HepG2 (cell line): ENCODE measurements around the gene LENG1. TPM values are rescaled to one million over a fixed set of nuclear protein-coding genes. Genes with fewer than 3 reads are reported as not detected.
"Not testable (repeated sequence)": the region's sequence is repeated elsewhere in the genome, so short reads cannot be mapped to it uniquely, and the experiment has no call there.

Experiments
- ATAC-seq: fragments of 200-7000 bp; cut with Tn5 transposase; 3 replicates; pipeline ENCODE4 v1.9.1; 2020; ENCODE audit warnings: mild to moderate bottlenecking, moderate library complexity
- BruUV-seq: library from RNA; stranded (reverse); fragments of 400-500 nt; replicated peaks from 2 replicates; lab custom pipeline; 2021; lab: Mats Ljungman, UMichigan
- CTCF ChIA-PET: fragments of 300-600 bp; formaldehyde crosslinking; extraction: SDS; loops from one replicate; lab custom pipeline; 2021; ENCODE audit warnings: low total read pairs, inconsistent platforms, low intra/inter-chr PET ratio; lab: Yijun Ruan, JAX
- POLR2A ChIA-PET: fragments of 350-600 bp; sonication (Branson Sonifier 250); formaldehyde crosslinking; loops from one replicate; lab custom pipeline; 2020; ENCODE audit warnings: antibody characterized with exemption, inconsistent platforms; lab: Yijun Ruan, JAX
- DNase-seq: peaks from one replicate; pipeline ENCODE4 v3.0.0-alpha.2; 2015; ENCODE audit warnings: low spot score
- FAIRE-seq: peaks from 3 replicates; lab custom pipeline; 2011; peaks lifted over from hg19 to GRCh38; lab: Jason Lieb, UNC
- H2AFZ ChIP-seq: one replicate; pipeline ENCODE4 v1.6.1; 2011; ENCODE audit warnings: low read length, inconsistent platforms
- H3K27ac ChIP-seq: fragments of 300-600 bp; 3 replicates; pipeline ENCODE4 v1.8.0; 2011; ENCODE audit warnings: mixed run types, mild to moderate bottlenecking, mixed read lengths, low read length, inconsistent platforms; ENCODE audit not compliant: insufficient read depth; ENCODE audit errors: extremely low read length
- H3K27me3 ChIP-seq, 2 experiments: fragments of 200-600 bp in 1 of 2; 2 replicates in 1 of 2; 3 replicates in 1 of 2; pipeline versions ENCODE4 v1.6.0 to v1.8.0; 2011; ENCODE audit warnings: low read length in 2 of 2, mild to moderate bottlenecking in 2 of 2, moderate library complexity in 2 of 2, inconsistent platforms in 1 of 2; ENCODE audit not compliant: insufficient read depth in 2 of 2, control insufficient read depth in 1 of 2
- H3K36me3 ChIP-seq, 2 experiments: fragments of 200-600 bp in 1 of 2; replicated peaks in 1 of 2; 2 replicates in 1 of 2; 3 replicates in 1 of 2; pipeline versions ENCODE4 v1.5.1 to v1.8.0; 2011; ENCODE audit warnings: low read length in 2 of 2, inconsistent platforms in 1 of 2; ENCODE audit not compliant: insufficient read depth in 2 of 2, control insufficient read depth in 1 of 2
- H3K4me1 ChIP-seq: 2 replicates; pipeline ENCODE4 v1.5.1; 2012; ENCODE audit warnings: low read length, inconsistent platforms; ENCODE audit not compliant: insufficient read depth
- H3K4me2 ChIP-seq: 2 replicates; pipeline ENCODE4 v1.6.0; 2011; ENCODE audit warnings: low read depth, low read length, inconsistent platforms
- H3K4me3 ChIP-seq, 3 experiments: fragments of 200-600 bp in 1 of 3; sonication (generic), shearing (Covaris generic) in 1 of 3; replicated peaks in 1 of 3; 2 replicates each; pipeline ENCODE4 v1.5.1; 2011 to 2016; ENCODE audit warnings: low read length in 3 of 3, inconsistent platforms in 2 of 3, low read depth in 2 of 3, mild to moderate bottlenecking in 2 of 3, control low read depth in 1 of 3, mixed read lengths in 1 of 3; ENCODE audit not compliant: insufficient read depth in 1 of 3
- H3K79me2 ChIP-seq: one replicate; pipeline ENCODE4 v1.6.1; 2011; ENCODE audit warnings: low read length, inconsistent platforms; ENCODE audit not compliant: insufficient read depth
- H3K9ac ChIP-seq: 2 replicates; pipeline ENCODE4 v1.6.0; 2011; ENCODE audit warnings: mild to moderate bottlenecking, low read depth, low read length, inconsistent platforms; ENCODE audit not compliant: insufficient read depth
- H3K9me3 ChIP-seq: 2 replicates; pipeline ENCODE4 v1.5.1; 2012; ENCODE audit warnings: mild to moderate bottlenecking, low read length
- H4K20me1 ChIP-seq: 2 replicates; pipeline ENCODE4 v1.6.0; 2011; ENCODE audit warnings: inconsistent platforms, mild to moderate bottlenecking, low read length, moderate library complexity; ENCODE audit not compliant: insufficient read depth
- PCBP1 ChIP-seq: fragments of 200-400 bp; formaldehyde crosslinking; IDR thresholded peaks from 2 replicates; pipeline ENCODE4 v1.6.1; 2017; ENCODE audit warnings: mild to moderate bottlenecking, low read depth, low read length, borderline replicate concordance
- PCBP2 ChIP-seq: fragments of 200-400 bp; formaldehyde crosslinking; optimal IDR thresholded peaks from 2 replicates; pipeline ENCODE3; 2018; ENCODE audit warnings: low read length, low read depth; ENCODE audit not compliant: poor library complexity, severe bottlenecking
- RBFOX2 ChIP-seq: fragments of 200-400 bp; formaldehyde crosslinking; IDR thresholded peaks from 2 replicates; pipeline ENCODE4 v1.6.1; 2017; ENCODE audit warnings: low read depth, mild to moderate bottlenecking, low read length
- WGBS: methylation state at CpG from one replicate; pipeline ENCODE4 v1.1.6; 2017; ENCODE audit warnings: low lambda C conversion rate; 5-methylcytosine and 5-hydroxymethylcytosine counted together
- in situ Hi-C: cut with HindIII; loops from 2 replicates; pipeline ENCODE4 v1.10.0; 2017; ENCODE audit warnings: low pct_unique_long_range_greater_than_20kb; ENCODE audit not compliant: extremely low pct_ligation_motif_present
- intact Hi-C: fragments of 100-400 bp; cut with micrococcal nuclease; formaldehyde crosslinking; loops from one replicate; pipeline ENCODE4 v1.10.0; 2022; ENCODE audit not compliant: unreplicated experiment
- polyA plus RNA-seq, 8 experiments: library from polyadenylated mRNA; depleted of rRNA in 3 of 8; stranded (reverse) in 7 of 8; unstranded in 1 of 8; fragments of >200 nt; fragmentation: Illumina TruSeq in 4 of 8; extraction: Trizol in 4 of 8; gene quantifications; 2 replicates each; pipeline versions ENCODE4 v1.2.1 to v1.2.3, GENCODE V29; 2011 to 2016; ENCODE audit warnings: low read depth in 4 of 8, missing spikeins in 1 of 8, mixed read lengths in 1 of 8; ENCODE audit not compliant: insufficient read depth in 1 of 8
- total RNA-seq, 5 experiments: library from RNA; depleted of rRNA; stranded (reverse); fragments of >200 nt; fragmentation: Illumina TruSeq; extraction: Trizol; gene quantifications; 2 replicates each; pipeline ENCODE4 v1.2.3, GENCODE V29; 2016; ENCODE audit warnings: low read depth in 1 of 5
- TF ChIP-seq, protein P1 (sequence below): sonication (generic); formaldehyde crosslinking; IDR thresholded peaks from 2 replicates; pipeline ENCODE4 v1.5.0; 2020; ENCODE audit warnings: mild to moderate bottlenecking, missing genetic modification reagents

Gene LENG1
- total and polyA plus RNA-seq, 2 of the 13 experiments (the other 11 are each of a cell fraction or from before 2014, with no cell fraction given): 1.8 to 3.8 TPM

DNA sequence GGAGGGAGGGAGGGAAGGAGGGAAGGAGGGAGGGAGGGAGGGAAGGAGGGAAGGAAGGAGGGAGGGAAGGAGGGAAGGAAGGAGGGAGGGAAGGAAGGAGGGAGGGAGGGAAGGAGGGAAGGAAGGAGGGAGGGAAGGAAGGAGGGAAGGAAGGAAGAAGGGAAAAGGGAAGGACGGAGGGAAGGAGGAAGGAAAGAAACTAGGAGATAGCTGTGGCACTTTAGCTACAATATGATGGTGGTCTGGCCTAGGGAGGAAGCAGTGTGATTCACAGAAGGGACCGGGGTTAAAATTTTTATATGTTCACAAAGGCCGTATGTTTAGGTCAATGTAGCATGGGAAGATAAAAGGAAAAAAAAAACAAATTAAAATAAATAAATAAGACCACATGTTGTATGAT, 22.4 kb upstream of the LENG1 start:
- in situ Hi-C loops, H3K9me3 ChIP-seq, H3K4me1 ChIP-seq, FAIRE-seq, POLR2A ChIA-PET, H2AFZ ChIP-seq, H3K27me3 ChIP-seq: not testable (repeated sequence)
- 90% methylated on average over 3 of the region's 3 CpGs for WGBS
- TF ChIP-seq PCBP1: 0 out of 2 replicates have a peak, but pooled peaks have one; percentile 27
- TF ChIP-seq PCBP2: peak; percentile 54
- TF ChIP-seq, all 625 proteins: peak for 2; not testable (repeated sequence) for 623
- DNase-seq, H3K79me2 ChIP-seq, intact Hi-C loops, H3K4me3 ChIP-seq, ATAC-seq, H3K9ac ChIP-seq, BruUV-seq, H3K27ac ChIP-seq, CTCF ChIA-PET, H4K20me1 ChIP-seq, H3K4me2 ChIP-seq: not testable (repeated sequence)
- peaks cover 1 to 13% of the 10 kb centered on the region in 2 experiments; a peak in 2 of 5 replicates for H3K36me3 ChIP-seq

DNA sequence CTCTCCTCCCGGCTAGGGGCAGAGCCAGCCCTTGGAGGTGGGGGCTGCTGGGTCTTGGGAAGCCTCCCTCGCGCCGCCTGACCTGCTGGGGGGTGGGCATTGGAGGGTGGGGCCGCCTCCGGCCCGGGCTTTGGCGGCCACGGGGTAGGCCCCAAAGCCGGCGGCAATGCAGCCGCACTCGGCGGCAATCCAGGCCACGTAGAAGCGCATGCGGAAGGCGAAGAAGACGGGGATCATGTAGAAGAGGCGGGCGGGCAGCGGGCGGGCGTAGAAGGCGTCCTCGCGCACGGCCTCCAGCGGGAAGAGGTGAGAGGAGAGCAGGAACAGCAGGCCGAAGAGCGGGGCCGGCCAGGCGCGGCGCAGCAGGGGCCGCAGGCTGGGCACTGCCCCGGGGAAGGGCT, 21.2 kb upstream of the LENG1 start:
- H4K20me1 ChIP-seq: peaks cover 5% of the 10 kb centered on the region; the same call in 1 of the 2 replicates
- no peaks in the 10 kb centered on the region for H3K9me3 ChIP-seq
- no TSS peak for BruUV-seq
- H2AFZ ChIP-seq: no peak overlapping the region
- ChIA-PET CTCF (no interaction called here), POLR2A (interaction anchor here (1.2 kb wide), 1 partner anchor 44 kb away, joined by 4 read pairs; no protein-coding TSS in a partner anchor)
- no peak overlapping the region for H3K4me3 ChIP-seq
- H3K79me2 ChIP-seq: no peaks in the 10 kb centered on the region
- no peak for ATAC-seq
- 98% methylated on average over 33 of the region's 37 CpGs for WGBS
- peak; percentile 39; the same call in 1 of the 2 replicates for TF ChIP-seq RBFOX2
- TF ChIP-seq, protein P1, sequence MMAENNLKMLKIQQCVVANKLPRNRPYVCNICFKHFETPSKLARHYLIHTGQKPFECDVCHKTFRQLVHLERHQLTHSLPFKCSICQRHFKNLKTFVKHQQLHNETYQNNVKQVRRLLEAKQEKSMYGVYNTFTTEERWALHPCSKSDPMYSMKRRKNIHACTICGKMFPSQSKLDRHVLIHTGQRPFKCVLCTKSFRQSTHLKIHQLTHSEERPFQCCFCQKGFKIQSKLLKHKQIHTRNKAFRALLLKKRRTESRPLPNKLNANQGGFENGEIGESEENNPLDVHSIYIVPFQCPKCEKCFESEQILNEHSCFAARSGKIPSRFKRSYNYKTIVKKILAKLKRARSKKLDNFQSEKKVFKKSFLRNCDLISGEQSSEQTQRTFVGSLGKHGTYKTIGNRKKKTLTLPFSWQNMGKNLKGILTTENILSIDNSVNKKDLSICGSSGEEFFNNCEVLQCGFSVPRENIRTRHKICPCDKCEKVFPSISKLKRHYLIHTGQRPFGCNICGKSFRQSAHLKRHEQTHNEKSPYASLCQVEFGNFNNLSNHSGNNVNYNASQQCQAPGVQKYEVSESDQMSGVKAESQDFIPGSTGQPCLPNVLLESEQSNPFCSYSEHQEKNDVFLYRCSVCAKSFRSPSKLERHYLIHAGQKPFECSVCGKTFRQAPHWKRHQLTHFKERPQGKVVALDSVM: no peak
- no peak overlapping the region for H3K4me2 ChIP-seq
- DNase-seq: no peak
- H3K27me3 ChIP-seq: no peaks in the 10 kb centered on the region
- H3K36me3 ChIP-seq: peaks cover 1 to 13% of the 10 kb centered on the region in 2 experiments; a peak in 3 of 5 replicates
- in situ Hi-C loops: no loop called here
- H3K27ac ChIP-seq: no peak overlapping the region
- FAIRE-seq: no peak
- intact Hi-C loops: no loop called here
- no peaks in the 10 kb centered on the region for H3K4me1 ChIP-seq
- H3K9ac ChIP-seq: no peak overlapping the region
